ENCODE results near the gene PPFIA2. TPM values are rescaled to one million over a fixed set of nuclear protein-coding genes. Genes with fewer than 3 reads are reported as not detected.

PPFIA2 gene
- total RNA-seq = 1 to 10 TPM; 1.7 to 3.9 (median 2.0) TPM

DNA sequence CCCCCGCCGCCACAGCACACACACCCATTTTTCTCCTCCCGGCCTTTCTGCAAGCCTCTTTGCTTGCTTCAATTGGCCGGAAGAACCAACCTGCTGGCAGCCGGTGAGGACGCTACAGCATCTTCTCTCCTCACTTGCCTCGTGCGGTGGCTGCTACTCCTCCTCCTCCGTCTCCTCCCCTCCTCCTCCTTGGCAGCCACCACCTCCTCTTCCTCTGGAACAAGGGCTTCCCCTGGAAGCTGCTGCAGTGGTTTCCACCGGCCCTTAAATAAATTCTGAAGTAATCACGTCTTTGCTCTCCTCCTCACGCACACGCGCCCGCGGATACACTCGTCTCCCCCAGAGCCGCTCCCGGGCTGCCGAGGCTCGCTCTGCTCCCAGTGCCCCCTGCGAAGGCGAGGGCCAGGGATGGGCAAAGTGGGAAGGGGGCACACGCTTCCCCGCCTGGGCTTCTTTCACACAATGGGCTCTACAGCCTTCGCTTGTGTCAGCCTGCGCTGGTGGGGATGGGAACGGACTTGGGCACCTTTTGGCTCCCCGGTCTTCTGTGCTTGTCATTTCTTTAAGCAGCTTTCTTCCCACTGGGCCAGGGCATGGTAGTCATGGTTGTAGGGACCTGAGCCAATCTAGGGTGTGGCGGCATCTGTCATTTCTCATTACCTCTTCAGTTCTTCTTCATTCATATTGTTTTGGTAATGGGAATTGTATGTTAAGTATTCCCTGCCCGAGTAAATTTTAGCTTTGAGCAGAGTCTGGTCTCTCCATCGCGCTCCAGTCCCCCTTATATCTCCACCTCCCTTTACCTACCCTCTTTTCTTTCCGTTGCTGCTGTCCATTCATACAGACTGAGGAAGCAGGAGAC is at the start of gene PPFIA2:
TSS of gene PPFIA2 (minus strand) at position 161 of the 862 bp plus-strand sequence.
- H3K27me3 ChIP-seq = no peaks in the 10 kb centered on the region
- no peak within 1 kb of the TSS for H3K27ac ChIP-seq
- no peaks in the 10 kb centered on the region for H3K36me3 ChIP-seq
- peak within 1 kb of the TSS in 1 of 3 donors; percentile 23 for H3K4me3 ChIP-seq (replicated peaks in 1 of 3)
- peak in 1 of 2 donors; percentile 30 for DNase-seq
- peaks cover 0 to 5% of the 10 kb centered on the region in 2 donors for H3K4me1 ChIP-seq
- no peaks in the 10 kb centered on the region for H3K9me3 ChIP-seq
- TF ChIP-seq, protein P1, sequence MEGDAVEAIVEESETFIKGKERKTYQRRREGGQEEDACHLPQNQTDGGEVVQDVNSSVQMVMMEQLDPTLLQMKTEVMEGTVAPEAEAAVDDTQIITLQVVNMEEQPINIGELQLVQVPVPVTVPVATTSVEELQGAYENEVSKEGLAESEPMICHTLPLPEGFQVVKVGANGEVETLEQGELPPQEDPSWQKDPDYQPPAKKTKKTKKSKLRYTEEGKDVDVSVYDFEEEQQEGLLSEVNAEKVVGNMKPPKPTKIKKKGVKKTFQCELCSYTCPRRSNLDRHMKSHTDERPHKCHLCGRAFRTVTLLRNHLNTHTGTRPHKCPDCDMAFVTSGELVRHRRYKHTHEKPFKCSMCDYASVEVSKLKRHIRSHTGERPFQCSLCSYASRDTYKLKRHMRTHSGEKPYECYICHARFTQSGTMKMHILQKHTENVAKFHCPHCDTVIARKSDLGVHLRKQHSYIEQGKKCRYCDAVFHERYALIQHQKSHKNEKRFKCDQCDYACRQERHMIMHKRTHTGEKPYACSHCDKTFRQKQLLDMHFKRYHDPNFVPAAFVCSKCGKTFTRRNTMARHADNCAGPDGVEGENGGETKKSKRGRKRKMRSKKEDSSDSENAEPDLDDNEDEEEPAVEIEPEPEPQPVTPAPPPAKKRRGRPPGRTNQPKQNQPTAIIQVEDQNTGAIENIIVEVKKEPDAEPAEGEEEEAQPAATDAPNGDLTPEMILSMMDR (IDR thresholded peaks at IDR 0.05) = no peak
- no peak for TF ChIP-seq POLR2A (IDR thresholded peaks at IDR 0.05)
- intact Hi-C loops (cut with DNase I) = no loop called here
- WGBS, 2 donors = 4 to 6% methylated on average over 33 to 34 of the region's 34 CpGs

DNA sequence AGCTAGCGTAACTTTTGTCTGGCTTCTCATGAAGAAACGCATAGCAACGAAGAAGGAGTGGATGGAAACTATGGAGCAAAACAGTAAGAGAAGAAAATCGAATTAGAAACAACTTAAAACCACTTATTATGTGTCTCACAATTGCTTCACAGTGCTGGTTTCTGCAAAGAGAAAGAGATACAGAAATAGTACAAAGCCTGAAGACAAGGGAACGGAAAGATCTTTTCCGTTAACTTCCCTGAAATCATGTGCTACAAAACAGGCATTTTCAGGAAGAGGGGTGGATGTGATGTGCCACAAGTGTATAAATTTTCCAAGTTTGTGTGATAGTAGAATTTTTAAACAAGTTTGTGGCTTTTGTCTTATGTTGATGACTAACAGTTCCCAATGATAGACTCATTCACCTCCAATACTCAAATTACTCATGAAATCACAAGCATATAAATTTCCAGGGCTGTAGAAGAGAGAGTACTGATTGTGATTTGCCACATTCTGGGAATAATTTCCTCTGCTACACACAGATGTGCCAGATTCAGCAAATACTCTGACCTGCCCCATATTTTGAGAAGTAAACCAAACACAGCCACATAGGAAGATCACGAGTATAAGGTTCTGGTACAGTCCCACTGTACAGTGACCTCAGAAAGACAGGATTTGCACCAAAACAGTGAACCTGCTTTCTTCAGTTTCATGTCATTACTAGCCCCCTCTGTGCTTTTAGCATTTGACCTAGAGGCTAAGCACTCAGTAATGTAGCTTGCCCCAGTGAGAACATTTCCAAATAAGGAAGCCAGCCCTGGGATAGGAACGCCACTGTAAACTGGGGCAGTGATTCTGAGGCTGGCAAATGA is 41.4 kb upstream of the PPFIA2 start:
- Histone ChIP-seq H3K4me1 (no peaks in the 10 kb centered on the region), H3K9me3 (no peaks in the 10 kb centered on the region), H3K36me3 (no peaks in the 10 kb centered on the region), H3K4me3 (replicated peaks in 1 of 3) (no peak overlapping the region), H3K27me3 (no peaks in the 10 kb centered on the region), H3K27ac (no peak overlapping the region)
- 61 to 63% methylated on average over 8 of the region's 8 CpGs for WGBS, 2 donors
- TF ChIP-seq, protein P1 (IDR thresholded peaks at IDR 0.05) = no peak
- intact Hi-C loops (cut with DNase I) = no loop called here
- no peak for DNase-seq

DNA sequence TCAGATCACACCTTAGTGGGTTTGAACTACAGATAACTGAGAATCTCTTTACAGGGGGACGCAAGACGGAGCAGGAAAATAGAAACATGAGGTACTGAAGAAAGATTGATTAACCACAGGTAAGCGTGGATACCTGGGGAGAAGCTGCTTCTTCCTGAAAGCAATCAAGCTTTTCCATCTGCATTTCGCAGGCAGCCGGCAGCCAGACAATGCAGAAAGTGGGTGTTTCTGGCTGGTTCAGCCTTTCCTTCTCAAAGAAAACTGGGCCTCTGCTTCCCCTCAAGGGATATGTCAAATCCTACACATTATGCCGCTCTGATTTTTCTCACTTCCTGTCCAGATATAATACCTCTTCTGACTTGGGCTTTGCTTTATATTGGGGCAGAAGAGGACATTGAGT is 39.1 kb upstream of the PPFIA2 start:
- H3K9me3 ChIP-seq = no peaks in the 10 kb centered on the region
- 67 to 68% methylated on average over 6 of the region's 6 CpGs for WGBS, 2 donors
- H3K27me3 ChIP-seq = no peaks in the 10 kb centered on the region
- no peaks in the 10 kb centered on the region for H3K36me3 ChIP-seq
- no peak overlapping the region for H3K4me3 ChIP-seq (replicated peaks in 1 of 3)
- intact Hi-C loops (cut with DNase I) = no loop called here
- DNase-seq = no peak
- H3K4me1 ChIP-seq = no peaks in the 10 kb centered on the region
- TF ChIP-seq, protein P1 (IDR thresholded peaks at IDR 0.05) = no peak
- TF ChIP-seq POLR2A (IDR thresholded peaks at IDR 0.05) = no peak
- H3K27ac ChIP-seq = no peak overlapping the region

DNA sequence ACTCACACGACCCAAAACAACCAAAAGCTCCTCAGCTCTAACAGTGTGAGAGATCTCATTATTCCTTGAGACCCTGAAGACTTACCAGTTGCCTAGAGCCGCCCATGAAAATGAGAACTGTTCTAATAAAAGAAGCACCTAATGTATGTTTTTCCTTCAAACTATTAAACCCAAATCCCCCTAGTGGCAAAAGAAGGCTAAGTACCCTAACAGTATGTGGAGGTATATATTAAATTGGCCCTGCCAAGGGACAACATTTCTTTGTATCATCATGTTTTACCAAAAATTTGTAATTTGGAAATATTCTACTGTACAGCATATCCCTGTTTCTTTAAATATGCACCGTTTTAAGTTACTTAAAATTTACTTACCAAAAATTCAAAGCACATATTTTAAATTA is 38.0 kb upstream of the PPFIA2 start:
- no peaks in the 10 kb centered on the region for H3K9me3 ChIP-seq
- H3K4me3 ChIP-seq (replicated peaks in 1 of 3) = no peak overlapping the region
- WGBS, 2 donors = 36% methylated on average over 3 of the region's 3 CpGs
- DNase-seq = no peak
- no peaks in the 10 kb centered on the region for H3K36me3 ChIP-seq
- intact Hi-C loops (cut with DNase I) = no loop called here
- no peak overlapping the region for H3K27ac ChIP-seq
- no peaks in the 10 kb centered on the region for H3K4me1 ChIP-seq
- no peaks in the 10 kb centered on the region for H3K27me3 ChIP-seq
- TF ChIP-seq, protein P1 (IDR thresholded peaks at IDR 0.05) = no peak
- no peak for TF ChIP-seq POLR2A (IDR thresholded peaks at IDR 0.05)
